B cell (primary cell): ENCODE measurements around the gene ADORA3. TPM values are rescaled to one million over a fixed set of nuclear protein-coding genes. Genes with fewer than 3 reads are reported as not detected.

Experiments
- ATAC-seq: fragments of 200-7000 bp; cut with Tn5 transposase; one replicate; pipeline ENCODE4 v1.10.0; 2021; ENCODE audit warnings: low read depth, mild to moderate bottlenecking, moderate number of reproducible peaks, moderate library complexity
- CTCF ChIA-PET: fragments of 350-600 bp; sonication (Branson Sonifier 250); formaldehyde crosslinking; loops from one replicate; lab custom pipeline; 2021; ENCODE audit warnings: antibody characterized with exemption, inconsistent platforms; lab: Charles Lee
- POLR2A ChIA-PET: fragments of 350-600 bp; sonication (Branson Sonifier 250); formaldehyde crosslinking; loops from one replicate; lab custom pipeline; 2021; ENCODE audit warnings: antibody characterized with exemption; lab: Charles Lee
- DNase-seq: peaks from one replicate; pipeline ENCODE4 v3.0.0; 2013
- H2AFZ ChIP-seq: 2 replicates; pipeline ENCODE4 v1.6.1; 2012; ENCODE audit warnings: mild to moderate bottlenecking, low read depth, low read length; ENCODE audit not compliant: insufficient read depth, poor library complexity, severe bottlenecking
- H3K27ac ChIP-seq, 2 donors: 1 replicate in 1 of 2; 2 replicates in 1 of 2; pipeline ENCODE4 v1.5.1; 2012 to 2013; ENCODE audit warnings: low read length in 2 of 2, mild to moderate bottlenecking in 2 of 2, moderate library complexity in 1 of 2
- H3K27me3 ChIP-seq, 4 experiments: fragments of 200-600 bp in 1 of 4; sonication (generic) in 1 of 4; replicated peaks in 1 of 4; 1 replicate in 2 of 4; 2 replicates in 2 of 4; pipeline versions ENCODE4 v1.6.1 to v1.7.0; 2013 to 2016; ENCODE audit warnings: low read length in 3 of 4, mild to moderate bottlenecking in 2 of 4, mixed read lengths in 1 of 4, moderate library complexity in 1 of 4; ENCODE audit not compliant: insufficient read depth in 4 of 4, control insufficient read depth in 3 of 4; ENCODE audit errors: control extremely low read depth in 1 of 4
- H3K36me3 ChIP-seq, 2 experiments: replicated peaks in 1 of 2; 1 replicate in 1 of 2; 2 replicates in 1 of 2; pipeline versions ENCODE4 v1.6.1 to v1.7.1; 2013; ENCODE audit warnings: low read length in 1 of 2; ENCODE audit not compliant: insufficient read depth in 2 of 2, control insufficient read depth in 1 of 2; ENCODE audit errors: control extremely low read depth in 1 of 2, extremely low read depth in 1 of 2
- H3K4me1 ChIP-seq, 2 donors: fragments of 200-600 bp in 1 of 2; sonication (generic) in 1 of 2; 1 replicate in 1 of 2; 2 replicates in 1 of 2; pipeline versions ENCODE4 v1.5.1 to v1.6.1; 2013 to 2017; ENCODE audit warnings: low read length in 2 of 2; ENCODE audit not compliant: control insufficient read depth in 2 of 2, insufficient read depth in 2 of 2
- H3K4me2 ChIP-seq: replicated peaks from 2 replicates; pipeline ENCODE3; 2012; ENCODE audit warnings: mild to moderate bottlenecking, low read depth, low read length; ENCODE audit not compliant: poor library complexity, severe bottlenecking
- H3K4me3 ChIP-seq, 5 experiments: fragments of 200-600 bp in 1 of 5; sonication (generic) in 1 of 5; 1 replicate in 3 of 5; 2 replicates in 2 of 5; pipeline versions ENCODE4 v1.5.1 to v1.7.0; 2011 to 2016; ENCODE audit warnings: low read length in 4 of 5, mild to moderate bottlenecking in 4 of 5, low read depth in 2 of 5, control low read depth in 1 of 5, moderate library complexity in 1 of 5; ENCODE audit not compliant: insufficient read depth in 1 of 5; ENCODE audit errors: control extremely low read depth in 1 of 5, extremely low read depth in 1 of 5
- H3K79me2 ChIP-seq: fragments of 200-600 bp; sonication (generic); one replicate; pipeline ENCODE4 v1.6.0; 2016; ENCODE audit warnings: low read length; ENCODE audit not compliant: control insufficient read depth, insufficient read depth
- H3K9ac ChIP-seq: fragments of 200-600 bp; sonication (generic); 2 replicates; pipeline ENCODE4 v1.6.1; 2017; ENCODE audit warnings: mild to moderate bottlenecking, low read length, moderate library complexity
- H3K9me3 ChIP-seq, 3 donors: one replicate each; pipeline versions ENCODE4 v1.6.1 to v1.7.1; 2013; ENCODE audit warnings: low read length in 2 of 3; ENCODE audit not compliant: control insufficient read depth in 2 of 3, insufficient read depth in 1 of 3; ENCODE audit errors: control extremely low read depth in 1 of 3
- H4K20me1 ChIP-seq: 2 replicates; pipeline ENCODE4 v1.6.0; 2012; ENCODE audit warnings: mild to moderate bottlenecking, low read length; ENCODE audit not compliant: insufficient read depth, control insufficient read depth, poor library complexity, severe bottlenecking
- H3K27ac Mint-ChIP-seq: one replicate; pipeline ENCODE4 v1.8.0; 2021; ENCODE audit warnings: mixed read lengths
- H3K27me3 Mint-ChIP-seq: one replicate; pipeline ENCODE4 v1.8.0; 2021; ENCODE audit warnings: mixed read lengths
- H3K4me1 Mint-ChIP-seq: one replicate; pipeline ENCODE4 v1.8.0; 2021; ENCODE audit warnings: mixed read lengths
- H3K4me3 Mint-ChIP-seq: one replicate; pipeline ENCODE4 v1.8.0; 2021; ENCODE audit warnings: mixed read lengths
- H3K9me3 Mint-ChIP-seq: one replicate; pipeline ENCODE4 v1.8.0; 2022; ENCODE audit warnings: mixed read lengths; ENCODE audit not compliant: insufficient read depth
- CTCF ChIP-seq: fragments of 200-600 bp; IDR thresholded peaks from one replicate; pipeline ENCODE4 v1.8.0; 2022; ENCODE audit warnings: antibody characterized with exemption, mild to moderate bottlenecking
- EZH2 ChIP-seq: IDR thresholded peaks from 2 replicates; pipeline ENCODE4 v1.6.1; 2012; ENCODE audit warnings: borderline replicate concordance, low read depth, mild to moderate bottlenecking, moderate library complexity, low read length; ENCODE audit not compliant: insufficient read depth, poor library complexity, severe bottlenecking
- WGBS: methylation state at CpG from one replicate; pipeline ENCODE4 v1.1.5; 2013; ENCODE audit warnings: missing lambda C conversion rate; ENCODE audit not compliant: insufficient coverage; 5-methylcytosine and 5-hydroxymethylcytosine counted together
- intact Hi-C: fragments of 100-400 bp; cut with micrococcal nuclease; formaldehyde crosslinking; loops from one replicate; pipeline ENCODE4 v1.10.0; 2022
- polyA plus RNA-seq: library from polyadenylated mRNA; depleted of rRNA; stranded (reverse); fragments of >200 nt; gene quantifications from 2 replicates; pipeline ENCODE4 v1.2.3, GENCODE V29; 2012
- total RNA-seq, 2 donors: library from RNA; stranded (reverse); fragments of 120-200 nt in 1 of 2; gene quantifications; 1 replicate in 1 of 2; 2 replicates in 1 of 2; pipeline versions ENCODE4 v1.2.3 to v1.2.4, GENCODE V29; 2013 to 2022

Gene ADORA3
- total and polyA plus RNA-seq, 2 donors (not counting 1 experiment from before 2014, with no cell fraction given): 0.04 to 0.39 TPM

- no peak for ATAC-seq
- Histone ChIP-seq H3K27me3 (no peaks in the 10 kb centered on the region), H3K27ac (peak overlapping the region; percentile 88 to 92), H3K4me3 (peak overlapping the region in 3 of 5 experiments; percentile 10 to 52 (median 36)), H3K79me2 (peaks cover 51% of the 10 kb centered on the region), H3K36me3 (peaks cover 4 to 15% of the 10 kb centered on the region in 2 experiments), H3K9me3 (peaks cover 0 to 2% (median 0%) of the 10 kb centered on the region in 3 donors), H3K4me1 (peaks cover 51% of the 10 kb centered on the region in 2 donors), H3K9ac (peak overlapping the region; percentile 54), H2AFZ (peak overlapping the region; percentile 39), H3K4me2 (peak overlapping the region; percentile 79), H4K20me1 (no peaks in the 10 kb centered on the region)
- H3K4me3 Mint-ChIP-seq: no peak overlapping the region
- H3K27ac Mint-ChIP-seq: no peak overlapping the region
- ChIA-PET CTCF (interaction anchor here (1.8 to 3.0 kb wide), 3 partner anchors 10 to 37 kb away, joined by 7 to 34 read pairs (median 7); no protein-coding TSS in a partner anchor), POLR2A (interaction anchor here (0.6 to 2.3 kb wide), 5 partner anchors 10 to 741 kb away, joined by 3 to 8 read pairs (median 5); partner anchors contain the start of genes ATP5PB and WDR77)
- no CpG with 5 or more reads among the region's 5 CpGs for WGBS
- intact Hi-C loops: loop anchor here (2.0 to 5.0 kb wide), 2 partner anchors 150 to 508 kb away; partner anchors contain the start of gene LRIF1
- no peaks in the 10 kb centered on the region for H3K27me3 Mint-ChIP-seq
- H3K9me3 Mint-ChIP-seq: no peaks in the 10 kb centered on the region
- H3K4me1 Mint-ChIP-seq: peaks cover 26% of the 10 kb centered on the region
- DNase-seq: no peak
- TF ChIP-seq CTCF: no peak
- TF ChIP-seq EZH2: no peak
These were observed 32.8 kb downstream of the ADORA3 start for GRCh38 chr1:111470596-111470995.

- intact Hi-C loops: no loop called here
- no peaks in the 10 kb centered on the region for H3K27me3 ChIP-seq
- no peak for DNase-seq
- H3K27ac ChIP-seq: peak overlapping the region in 1 of 2 donors; percentile 92
- H3K4me2 ChIP-seq: peak overlapping the region; percentile 79
- H3K79me2 ChIP-seq: peaks cover 43% of the 10 kb centered on the region
- no peaks in the 10 kb centered on the region for H4K20me1 ChIP-seq
- ATAC-seq: no peak
- Mint-ChIP-seq H3K27ac (no peak overlapping the region), H3K9me3 (no peaks in the 10 kb centered on the region), H3K4me1 (peaks cover 16% of the 10 kb centered on the region), H3K4me3 (no peak overlapping the region), H3K27me3 (no peaks in the 10 kb centered on the region)
- H2AFZ ChIP-seq: no peak overlapping the region
- H3K36me3 ChIP-seq: peaks cover 4 to 15% of the 10 kb centered on the region in 2 experiments
- H3K4me1 ChIP-seq: peaks cover 47% of the 10 kb centered on the region in 2 donors
- no peak for TF ChIP-seq CTCF
- no peak for TF ChIP-seq EZH2
- peaks cover 0 to 2% (median 0%) of the 10 kb centered on the region in 3 donors for H3K9me3 ChIP-seq
- no peak overlapping the region for H3K9ac ChIP-seq
- ChIA-PET CTCF (interaction anchor here (1.0 to 1.8 kb wide), 3 partner anchors 12 to 47 kb away, joined by 3 to 8 read pairs (median 7); no protein-coding TSS in a partner anchor), POLR2A (interaction anchor here (0.9 to 1.1 kb wide), 2 partner anchors 21 to 38 kb away, joined by 3 read pairs; partner anchors contain the start of genes ATP5PB and WDR77)
- no peak overlapping the region for H3K4me3 ChIP-seq
These were observed 33.9 kb downstream of the ADORA3 start for GRCh38 chr1:111469539-111469938.
